Neutrophil (primary cell): ENCODE results near the gene CHCHD4.

Source experiments
- H3K27ac ChIP-seq: fragments of 200-600 bp; sonication (generic); 2 replicates; pipeline ENCODE4 v1.5.1; 2016; ENCODE audit warnings: mild to moderate bottlenecking, moderate library complexity
- H3K27me3 ChIP-seq: fragments of 200-600 bp; sonication (generic); 2 replicates; pipeline ENCODE4 v1.6.0; 2016; ENCODE audit warnings: mild to moderate bottlenecking
- H3K36me3 ChIP-seq: fragments of 200-600 bp; sonication (generic); 2 replicates; pipeline ENCODE4 v1.5.1; 2017
- H3K4me1 ChIP-seq, 2 experiments: fragments of 200-600 bp in 1 of 2; sonication (generic) in 1 of 2; 1 replicate in 1 of 2; 2 replicates in 1 of 2; pipeline versions ENCODE4 v1.5.1 to v1.6.1; 2013 to 2016; ENCODE audit warnings: low read depth in 1 of 2, low read length in 1 of 2, mild to moderate bottlenecking in 1 of 2, moderate library complexity in 1 of 2; ENCODE audit not compliant: control insufficient read depth in 1 of 2, insufficient read depth in 1 of 2
- H3K4me3 ChIP-seq, 2 experiments: fragments of 200-600 bp in 1 of 2; sonication (generic) in 1 of 2; 1 replicate in 1 of 2; 2 replicates in 1 of 2; pipeline ENCODE4 v1.5.1; 2013 to 2016; ENCODE audit warnings: low read depth in 1 of 2, low read length in 1 of 2, mild to moderate bottlenecking in 1 of 2, moderate library complexity in 1 of 2
- H3K9me3 ChIP-seq: fragments of 200-600 bp; sonication (generic); 2 replicates; pipeline ENCODE4 v1.5.1; 2016
- TF ChIP-seq, protein P1 (sequence below): fragments of 200-600 bp; sonication (generic); IDR thresholded peaks from 2 replicates; pipeline ENCODE4 v1.5.1; 2016; ENCODE audit warnings: antibody characterized with exemption

The CHCHD4 gene

DNA sequence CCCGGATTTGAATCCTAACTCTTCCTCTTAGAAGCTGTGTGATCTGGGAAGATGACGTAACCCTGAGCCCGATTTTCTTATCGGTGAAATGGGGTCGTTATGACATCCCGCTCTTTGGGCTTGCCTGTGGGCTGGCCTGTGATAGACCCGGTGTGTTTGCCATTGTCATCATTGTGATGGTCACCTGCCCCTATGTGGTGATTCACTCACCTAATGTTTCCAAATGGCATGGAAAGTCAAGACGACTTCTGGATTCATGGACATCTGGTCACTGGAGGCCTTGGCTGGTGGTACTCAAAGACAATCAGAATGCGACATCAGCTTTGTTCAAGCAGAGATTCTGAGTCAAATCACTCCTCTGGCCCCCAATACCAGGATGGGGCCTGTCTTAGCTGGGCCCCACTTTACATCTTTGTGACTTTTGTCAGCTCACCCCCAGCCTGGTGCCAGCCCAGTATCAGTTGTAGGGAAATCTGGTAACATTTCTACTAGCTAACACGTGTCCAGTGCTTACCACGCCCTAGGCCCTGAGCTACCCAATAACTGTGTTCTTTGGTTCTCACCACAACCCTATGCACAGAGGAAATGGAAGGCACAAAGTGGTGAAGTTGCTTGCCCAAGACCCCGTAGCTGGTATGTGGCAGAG, 3.0 kb upstream of the CHCHD4 start:
- Histone ChIP-seq H3K27ac (peak overlapping the region; percentile 18), H3K4me1 (peaks cover 28 to 31% of the 10 kb centered on the region in 2 experiments), H3K4me3 (no peak overlapping the region), H3K27me3 (no peaks in the 10 kb centered on the region), H3K9me3 (no peaks in the 10 kb centered on the region), H3K36me3 (peaks cover 55% of the 10 kb centered on the region)
- TF ChIP-seq, protein P1, sequence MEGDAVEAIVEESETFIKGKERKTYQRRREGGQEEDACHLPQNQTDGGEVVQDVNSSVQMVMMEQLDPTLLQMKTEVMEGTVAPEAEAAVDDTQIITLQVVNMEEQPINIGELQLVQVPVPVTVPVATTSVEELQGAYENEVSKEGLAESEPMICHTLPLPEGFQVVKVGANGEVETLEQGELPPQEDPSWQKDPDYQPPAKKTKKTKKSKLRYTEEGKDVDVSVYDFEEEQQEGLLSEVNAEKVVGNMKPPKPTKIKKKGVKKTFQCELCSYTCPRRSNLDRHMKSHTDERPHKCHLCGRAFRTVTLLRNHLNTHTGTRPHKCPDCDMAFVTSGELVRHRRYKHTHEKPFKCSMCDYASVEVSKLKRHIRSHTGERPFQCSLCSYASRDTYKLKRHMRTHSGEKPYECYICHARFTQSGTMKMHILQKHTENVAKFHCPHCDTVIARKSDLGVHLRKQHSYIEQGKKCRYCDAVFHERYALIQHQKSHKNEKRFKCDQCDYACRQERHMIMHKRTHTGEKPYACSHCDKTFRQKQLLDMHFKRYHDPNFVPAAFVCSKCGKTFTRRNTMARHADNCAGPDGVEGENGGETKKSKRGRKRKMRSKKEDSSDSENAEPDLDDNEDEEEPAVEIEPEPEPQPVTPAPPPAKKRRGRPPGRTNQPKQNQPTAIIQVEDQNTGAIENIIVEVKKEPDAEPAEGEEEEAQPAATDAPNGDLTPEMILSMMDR: no peak

DNA sequence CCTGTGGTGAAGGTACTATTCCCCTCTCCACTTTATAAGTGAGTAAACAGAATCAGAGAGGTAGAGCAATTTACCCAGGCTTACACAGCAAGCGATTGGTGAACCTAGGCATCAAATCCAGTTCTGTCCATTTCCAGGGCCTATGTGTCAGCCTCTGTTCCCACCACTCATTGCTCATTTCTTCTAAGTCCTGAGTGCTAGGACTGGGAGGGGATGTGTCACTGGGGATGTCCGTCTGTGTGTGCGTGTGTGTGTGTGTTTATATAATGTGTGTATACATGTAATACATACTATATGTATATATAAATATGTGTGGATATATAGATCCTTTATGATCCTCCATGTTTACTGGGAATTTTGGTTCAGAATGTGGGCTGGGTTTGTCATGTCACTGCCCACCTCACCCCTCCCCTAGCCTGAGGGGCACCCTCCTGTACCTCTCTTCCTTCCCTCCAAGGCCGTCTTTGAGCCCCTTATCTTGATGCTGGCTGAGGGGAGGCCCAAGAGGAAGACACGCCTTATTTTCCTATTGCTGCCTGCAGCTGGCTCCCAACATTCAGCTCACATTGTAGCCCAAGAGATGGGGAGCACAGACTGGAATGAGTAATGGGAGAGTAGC, 2.3 kb upstream of the CHCHD4 start:
- TF ChIP-seq, protein P1: no peak
- Histone ChIP-seq H3K9me3 (no peaks in the 10 kb centered on the region), H3K27ac (no peak overlapping the region), H3K4me1 (peaks cover 28 to 31% of the 10 kb centered on the region in 2 experiments), H3K27me3 (no peaks in the 10 kb centered on the region), H3K4me3 (peak overlapping the region in 1 of 2 experiments; percentile 97), H3K36me3 (peaks cover 49% of the 10 kb centered on the region)

DNA sequence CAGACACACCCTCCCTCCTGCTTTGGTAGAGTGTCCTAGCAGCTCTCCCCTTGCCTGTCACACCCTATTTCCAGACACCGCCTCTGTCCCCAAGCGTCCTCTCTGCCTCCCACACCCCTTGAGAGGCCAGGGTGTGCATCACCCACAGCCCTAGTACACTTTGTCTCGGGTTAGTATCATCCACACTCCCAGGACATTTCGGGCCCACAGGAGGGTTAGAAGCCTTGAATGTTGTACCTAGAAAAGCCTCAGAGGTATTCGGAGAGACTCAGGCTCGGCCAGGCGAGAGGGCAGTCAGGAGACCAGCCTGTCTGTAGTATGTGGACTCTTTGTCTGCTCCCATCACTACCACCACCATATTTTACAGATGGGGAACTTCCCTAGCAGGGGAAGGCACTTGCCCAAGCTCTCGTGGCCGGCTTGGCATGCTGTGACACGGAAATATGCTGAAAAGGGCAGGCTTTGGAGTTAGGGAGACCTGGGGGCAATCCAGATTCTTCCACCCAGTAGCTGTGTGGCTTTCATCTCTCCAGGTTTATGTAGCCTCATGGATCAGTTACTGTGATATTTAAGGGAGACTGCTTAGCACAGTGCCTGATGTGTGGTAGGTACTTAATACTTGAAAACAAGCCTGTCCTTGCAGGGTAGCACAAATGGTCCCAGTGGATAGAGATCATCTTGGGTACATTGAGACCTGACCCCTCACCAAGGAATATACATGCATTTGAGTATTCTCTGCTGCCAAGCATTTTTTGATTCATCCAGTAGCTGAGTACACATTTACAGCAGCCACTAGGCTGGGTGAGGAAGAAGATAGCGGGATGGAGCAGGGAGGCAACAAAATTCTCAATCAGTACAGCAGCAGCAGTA, 1.6 kb upstream of the CHCHD4 start:
- Histone ChIP-seq H3K27ac (peak overlapping the region; percentile 85), H3K4me1 (peaks cover 28 to 31% of the 10 kb centered on the region in 2 experiments), H3K36me3 (peaks cover 41% of the 10 kb centered on the region), H3K4me3 (peak overlapping the region; percentile 96 to 97), H3K9me3 (no peaks in the 10 kb centered on the region), H3K27me3 (no peaks in the 10 kb centered on the region)
- TF ChIP-seq, protein P1: no peak

DNA sequence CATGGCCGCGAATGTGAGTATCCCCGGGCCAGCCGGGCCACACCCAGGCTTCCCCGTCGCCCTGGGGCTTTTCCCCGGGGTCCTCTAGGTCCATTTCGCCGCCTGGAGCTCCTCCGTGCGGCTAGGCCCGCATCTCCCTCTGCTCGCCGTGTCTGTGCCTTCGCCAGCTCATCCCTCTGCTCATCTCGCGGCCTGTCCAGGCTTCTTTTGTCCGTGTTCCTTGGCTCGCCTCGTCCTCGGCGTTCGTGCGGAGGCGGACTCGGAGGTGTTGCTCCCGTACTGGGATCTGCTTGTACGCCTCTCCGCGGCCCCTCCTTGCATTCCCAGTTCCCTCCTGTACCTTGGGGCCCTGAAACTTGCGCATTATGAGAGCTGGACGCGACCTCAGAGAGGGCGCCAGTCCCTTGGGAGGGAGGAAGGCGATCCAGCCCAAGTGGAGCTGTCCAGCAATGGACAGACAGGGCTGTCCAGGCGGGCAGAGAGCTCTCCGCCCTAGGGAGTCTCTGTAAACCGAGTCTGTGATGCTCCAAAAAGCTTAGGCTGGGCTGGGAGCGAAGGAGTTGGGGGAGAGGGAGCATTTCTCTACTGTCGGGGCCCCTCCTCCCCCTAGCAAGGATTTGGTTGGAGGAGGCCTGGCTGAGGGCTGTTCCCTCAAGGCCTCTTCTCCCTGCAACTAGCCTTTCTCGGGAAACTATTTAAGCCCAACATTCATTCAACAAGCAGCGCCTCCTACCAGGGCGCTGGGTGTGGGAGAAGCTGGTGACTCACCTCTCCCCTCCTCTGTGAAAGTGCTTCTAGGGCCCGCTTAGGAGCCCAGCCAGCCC, 735 bp upstream of the CHCHD4 start:
- Histone ChIP-seq H3K27ac (peak overlapping the region; percentile 85), H3K9me3 (no peaks in the 10 kb centered on the region), H3K36me3 (peaks cover 33% of the 10 kb centered on the region), H3K4me3 (peak overlapping the region; percentile 96 to 97), H3K4me1 (peaks cover 28 to 31% of the 10 kb centered on the region in 2 experiments), H3K27me3 (no peaks in the 10 kb centered on the region)
- TF ChIP-seq, protein P1: no peak

DNA sequence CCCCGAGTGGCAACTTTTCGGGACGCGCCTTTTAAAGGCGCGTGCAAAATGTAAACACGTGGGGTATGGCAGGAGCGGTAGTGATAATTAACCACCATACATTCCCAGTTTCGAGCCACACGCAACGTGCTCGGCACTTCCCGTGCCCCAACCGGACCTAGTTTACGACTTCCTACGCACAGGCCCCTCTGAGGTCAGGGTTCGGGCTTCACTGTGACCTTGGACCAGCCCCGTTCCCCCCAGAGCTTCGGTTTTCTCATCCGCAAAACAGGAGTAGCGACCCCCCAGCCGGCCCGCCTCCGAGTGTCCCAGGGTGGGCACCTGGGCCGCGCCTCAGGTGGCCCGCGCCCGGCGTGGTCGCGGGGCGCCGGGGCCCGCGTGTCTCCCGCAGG, 451 bp downstream of the CHCHD4 start:
- H3K36me3 ChIP-seq: peaks cover 21% of the 10 kb centered on the region
- no peaks in the 10 kb centered on the region for H3K9me3 ChIP-seq
- H3K27ac ChIP-seq: peak overlapping the region; percentile 85
- TF ChIP-seq, protein P1: no peak
- H3K4me1 ChIP-seq: peaks cover 28 to 31% of the 10 kb centered on the region in 2 experiments
- H3K27me3 ChIP-seq: no peaks in the 10 kb centered on the region
- peak overlapping the region; percentile 96 to 97 for H3K4me3 ChIP-seq
